Nephron (organoid): ENCODE results near the gene MMP10.

Experiments used
- H3K27ac Mint-ChIP-seq, 3 experiments: 2 replicates each; pipeline ENCODE4 v1.8.0; 2020; ENCODE audit warnings: mixed read lengths in 3 of 3, mild to moderate bottlenecking in 2 of 3, moderate library complexity in 1 of 3
- H3K27me3 Mint-ChIP-seq: 2 replicates; pipeline ENCODE4 v1.8.0; 2021; ENCODE audit warnings: low read depth, mild to moderate bottlenecking, moderate library complexity, mixed read lengths
- H3K36me3 Mint-ChIP-seq: 2 replicates; pipeline ENCODE4 v1.8.0; 2020; ENCODE audit warnings: low read depth, mixed read lengths
- H3K4me1 Mint-ChIP-seq: 2 replicates; pipeline ENCODE4 v1.8.0; 2020; ENCODE audit warnings: mixed read lengths
- H3K4me3 Mint-ChIP-seq, 3 experiments: 2 replicates each; pipeline ENCODE4 v1.8.0; 2020; ENCODE audit warnings: mild to moderate bottlenecking in 3 of 3, mixed read lengths in 3 of 3, moderate library complexity in 2 of 3
- H3K9me3 Mint-ChIP-seq: 2 replicates; pipeline ENCODE4 v1.8.0; 2020; ENCODE audit warnings: mixed read lengths
- CTCF ChIP-seq, 3 experiments: fragments of 200-600 bp; sonication (generic); IDR thresholded peaks; one replicate each; pipeline ENCODE4 v1.5.0; 2021; ENCODE audit warnings: antibody characterized with exemption in 3 of 3; ENCODE audit not compliant: unreplicated experiment in 3 of 3

MMP10 gene

GRCh38 chr11:102780491-102780918 lies at the start of gene MMP10:
Gene MMP10 (minus strand): TSS chr11:102780628. CDS start chr11:102780591, 37 bp downstream.
- H3K36me3 Mint-ChIP-seq: no peaks in the 10 kb centered on the region
- H3K27ac Mint-ChIP-seq: no peak within 1 kb of the TSS
- H3K4me3 Mint-ChIP-seq: no peak within 1 kb of the TSS

GRCh38 chr11:102829316-102830000 lies 49.0 kb upstream of the MMP10 start:
- H3K27me3 Mint-ChIP-seq: no peaks in the 10 kb centered on the region
- TF ChIP-seq CTCF (IDR thresholded peaks at IDR 0.05; ENCODE audit: unreplicated experiment in 3 of 3): no peak
- H3K36me3 Mint-ChIP-seq: no peaks in the 10 kb centered on the region
- no peak overlapping the region for H3K27ac Mint-ChIP-seq
- H3K4me1 Mint-ChIP-seq: no peaks in the 10 kb centered on the region
- no peak overlapping the region for H3K4me3 Mint-ChIP-seq
- H3K9me3 Mint-ChIP-seq: peaks cover 13% of the 10 kb centered on the region

More at GRCh38 chr11:102780491-102780918, at the start of gene MMP10:
- peak; percentile 30 to 35 (median 31) for TF ChIP-seq CTCF (IDR thresholded peaks at IDR 0.05; ENCODE audit: unreplicated experiment in 3 of 3)
- Mint-ChIP-seq H3K27me3 (peaks cover 4% of the 10 kb centered on the region), H3K4me1 (no peaks in the 10 kb centered on the region), H3K9me3 (no peaks in the 10 kb centered on the region)

GRCh38 chr11:102824556-102824955 lies 44.1 kb upstream of the MMP10 start:
- no peak for TF ChIP-seq CTCF (IDR thresholded peaks at IDR 0.05; ENCODE audit: unreplicated experiment in 3 of 3)
- no peaks in the 10 kb centered on the region for H3K36me3 Mint-ChIP-seq
- H3K27me3 Mint-ChIP-seq: no peaks in the 10 kb centered on the region
- H3K27ac Mint-ChIP-seq: no peak overlapping the region
- H3K4me1 Mint-ChIP-seq: no peaks in the 10 kb centered on the region
- peaks cover 13% of the 10 kb centered on the region for H3K9me3 Mint-ChIP-seq
- no peak overlapping the region for H3K4me3 Mint-ChIP-seq

GRCh38 chr11:102819491-102819890 lies 39.1 kb upstream of the MMP10 start:
- peaks cover 22% of the 10 kb centered on the region for H3K9me3 Mint-ChIP-seq
- no peak overlapping the region for H3K4me3 Mint-ChIP-seq
- no peaks in the 10 kb centered on the region for H3K27me3 Mint-ChIP-seq
- no peaks in the 10 kb centered on the region for H3K4me1 Mint-ChIP-seq
- H3K36me3 Mint-ChIP-seq: no peaks in the 10 kb centered on the region
- no peak for TF ChIP-seq CTCF (IDR thresholded peaks at IDR 0.05; ENCODE audit: unreplicated experiment in 3 of 3)
- H3K27ac Mint-ChIP-seq: no peak overlapping the region

- no peak for TF ChIP-seq CTCF (IDR thresholded peaks at IDR 0.05; ENCODE audit: unreplicated experiment in 3 of 3)
- Mint-ChIP-seq H3K27me3 (no peaks in the 10 kb centered on the region), H3K27ac (no peak overlapping the region), H3K4me1 (no peaks in the 10 kb centered on the region), H3K9me3 (peaks cover 20% of the 10 kb centered on the region), H3K4me3 (no peak overlapping the region), H3K36me3 (no peaks in the 10 kb centered on the region)
Observed at GRCh38 chr11:102813484-102813883, 33.1 kb upstream of the MMP10 start.

GRCh38 chr11:102812188-102812587 lies 31.8 kb upstream of the MMP10 start:
- Mint-ChIP-seq H3K4me3 (no peak overlapping the region), H3K27me3 (peaks cover 7% of the 10 kb centered on the region), H3K9me3 (peaks cover 13% of the 10 kb centered on the region)

More at GRCh38 chr11:102812188-102812587, 31.8 kb upstream of the MMP10 start:
- Mint-ChIP-seq H3K36me3 (no peaks in the 10 kb centered on the region), H3K27ac (no peak overlapping the region), H3K4me1 (no peaks in the 10 kb centered on the region)
- no peak for TF ChIP-seq CTCF (IDR thresholded peaks at IDR 0.05; ENCODE audit: unreplicated experiment in 3 of 3)
